ENCODE measurements around the gene MS4A15.
"Not testable (repeated sequence)": the region's sequence is repeated elsewhere in the genome, so short reads cannot be mapped to it uniquely, and the experiment has no call there.

The MS4A15 gene
- 0 reads per million in 4 experiments for total RNA-seq

GRCh38 chr11:60756307-60757032 is at the start of gene MS4A15:
Gene MS4A15, plus strand, starts transcription at chr11:60756867. Its CDS starts 6,867 bp downstream, at chr11:60763734.
- DNase-seq: no peak

DNA sequence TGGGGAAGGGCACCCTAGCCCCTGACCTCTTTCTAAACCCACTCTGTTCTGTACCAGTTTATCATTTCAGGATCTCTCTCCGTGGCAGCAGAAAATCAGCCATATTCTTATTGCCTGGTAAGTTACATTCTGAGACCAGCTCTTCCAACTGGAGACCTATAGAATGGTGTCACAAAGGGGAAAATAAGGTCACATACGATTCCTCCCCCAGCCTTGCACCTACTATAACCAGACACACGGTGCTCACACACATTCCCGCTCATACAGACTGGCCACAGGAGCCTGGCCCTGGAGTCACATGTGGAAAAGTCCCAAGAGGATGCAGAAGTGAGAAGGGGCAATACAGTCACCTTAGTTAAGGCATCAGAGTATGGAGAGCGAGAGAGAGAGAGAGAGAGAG is 49.7 kb upstream of the MS4A15 start:
- DNase-seq: no peak

- DNase-seq: no peak
Observed at GRCh38 chr11:60710482-60710881, 46.2 kb upstream of the MS4A15 start.

GRCh38 chr11:60711276-60711675 is 45.4 kb upstream of the MS4A15 start:
- DNase-seq: no peak

- DNase-seq: not testable (repeated sequence)
Observed at GRCh38 chr11:60713423-60713822, 43.2 kb upstream of the MS4A15 start.

- DNase-seq: no peak
Observed at GRCh38 chr11:60717956-60718355, 38.7 kb upstream of the MS4A15 start.

DNA sequence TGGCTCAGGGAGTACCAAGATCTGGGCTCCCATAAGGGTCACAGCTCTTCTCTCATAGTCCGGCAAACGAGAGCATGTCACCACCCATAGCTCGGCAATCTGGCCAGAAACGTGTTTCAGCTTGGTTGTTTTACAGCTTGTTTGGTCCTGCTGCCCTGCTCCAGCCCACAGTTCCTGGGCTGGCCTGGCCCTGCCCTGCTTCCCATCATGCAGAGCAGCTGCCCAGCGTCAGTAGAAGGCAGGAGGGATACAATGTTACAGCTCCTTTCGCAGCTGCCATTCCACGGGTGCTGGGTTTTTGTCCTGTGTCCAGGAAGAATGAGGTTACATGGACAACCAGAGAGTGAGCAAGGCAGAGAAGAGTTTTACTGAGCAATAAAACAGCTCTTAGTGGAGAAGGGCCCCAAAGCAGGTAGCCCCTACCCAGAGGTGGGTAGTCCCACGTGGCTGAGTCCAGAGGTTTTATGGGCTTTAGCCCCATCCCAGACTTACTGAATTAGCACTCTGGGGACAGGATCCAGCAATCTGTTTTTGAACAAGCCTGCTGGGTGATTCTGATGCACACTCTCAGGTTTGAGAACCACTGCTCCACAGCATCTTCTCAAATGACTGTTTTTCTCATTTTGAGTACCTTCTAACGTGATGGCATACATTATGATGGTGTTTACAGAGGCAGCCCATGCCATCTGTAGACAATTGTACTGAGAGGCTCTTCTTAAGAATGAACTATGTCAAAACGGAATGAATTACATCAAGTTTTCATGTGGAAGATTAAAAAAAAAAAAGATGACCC is 37.9 kb upstream of the MS4A15 start:
- no peak for DNase-seq

DNA sequence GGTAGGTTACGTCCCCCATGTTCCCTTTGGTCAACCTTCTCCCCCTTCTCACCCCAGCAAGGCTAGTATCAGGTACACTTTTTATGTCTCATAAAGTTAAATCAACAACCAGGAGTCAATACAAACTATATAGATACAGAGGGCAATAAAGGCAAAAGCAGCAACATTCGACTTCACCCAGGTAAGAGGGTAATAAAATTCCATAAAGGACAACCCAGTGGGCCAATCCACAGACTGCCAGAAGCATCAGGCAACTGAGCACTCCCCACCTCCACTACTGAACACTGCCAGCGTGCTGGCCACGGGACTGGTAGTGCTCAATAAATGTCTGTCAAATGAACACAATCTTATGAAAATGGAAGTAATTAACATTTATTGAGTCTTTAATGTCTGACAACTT is 37.3 kb upstream of the MS4A15 start:
- no peak for DNase-seq

GRCh38 chr11:60720460-60720859 is 36.2 kb upstream of the MS4A15 start:
- DNase-seq: no peak

GRCh38 chr11:60724420-60724819 is 32.2 kb upstream of the MS4A15 start, which contains the start of gene MS4A18:
Gene MS4A18, plus strand, starts transcription at chr11:60724720.
- DNase-seq: no peak

DNA sequence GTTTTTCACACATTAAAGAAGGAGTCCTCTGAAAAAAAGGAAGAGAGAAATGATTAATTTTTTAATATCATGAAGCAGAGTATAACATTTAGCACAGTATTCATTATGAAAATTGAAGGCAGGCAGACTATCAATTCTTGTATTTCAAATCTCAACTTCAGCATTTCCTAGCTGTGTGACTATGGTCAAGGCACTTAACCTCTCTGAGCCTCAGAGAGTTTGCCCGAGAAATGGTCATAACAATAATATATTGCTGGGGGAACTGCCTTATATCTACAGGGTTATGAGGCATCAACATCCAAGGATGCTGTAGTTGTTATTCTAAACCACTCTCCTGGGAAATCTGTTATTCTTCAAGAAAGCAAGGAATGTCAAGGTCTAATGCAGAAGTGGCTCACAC is 31.1 kb upstream of the MS4A15 start:
- DNase-seq: no peak

GRCh38 chr11:60731586-60731985 is 25.1 kb upstream of the MS4A15 start:
- DNase-seq: no peak

- no peak for DNase-seq
Observed at GRCh38 chr11:60734279-60734678, 22.4 kb upstream of the MS4A15 start.

DNA sequence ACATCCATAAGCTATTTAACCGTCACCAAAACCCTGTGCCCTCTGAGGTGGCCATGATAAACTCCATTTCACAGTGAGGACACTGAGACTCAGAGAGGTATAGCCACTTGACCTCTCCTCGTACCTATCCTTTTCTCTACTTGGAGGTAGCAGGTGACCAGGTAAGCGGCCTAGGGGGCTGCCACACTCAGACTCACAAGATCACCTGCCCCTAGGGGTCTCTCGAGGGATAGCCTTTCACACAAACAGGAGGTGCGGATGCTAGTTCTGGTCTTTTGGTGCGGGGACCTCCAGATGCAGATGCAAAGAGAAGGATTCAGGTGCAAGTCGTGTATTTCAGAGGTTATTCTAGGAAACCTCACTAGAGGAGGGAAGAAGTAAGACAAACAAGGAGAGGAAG is 17.6 kb upstream of the MS4A15 start:
- DNase-seq: no peak

DNA sequence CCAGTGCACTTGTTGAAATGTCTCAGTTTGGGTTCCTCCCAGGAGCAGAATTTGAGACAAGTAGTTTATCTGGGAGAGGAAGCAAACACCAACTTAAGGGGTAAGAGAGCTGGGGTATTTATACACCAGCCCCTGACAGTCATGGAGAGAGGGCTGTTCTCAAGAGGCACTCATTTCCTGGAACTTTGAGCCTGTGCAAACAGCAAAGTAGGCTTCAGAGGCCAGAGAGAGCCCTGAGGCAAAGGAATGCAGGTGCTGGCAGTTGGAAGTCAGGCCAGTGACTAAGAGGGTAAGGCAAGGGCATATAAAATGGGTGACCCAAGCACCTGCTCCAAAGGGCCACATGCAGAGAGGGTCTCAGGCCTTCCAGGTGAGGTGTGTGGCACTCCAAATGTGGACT is 16.1 kb upstream of the MS4A15 start:
- no peak for DNase-seq

DNA sequence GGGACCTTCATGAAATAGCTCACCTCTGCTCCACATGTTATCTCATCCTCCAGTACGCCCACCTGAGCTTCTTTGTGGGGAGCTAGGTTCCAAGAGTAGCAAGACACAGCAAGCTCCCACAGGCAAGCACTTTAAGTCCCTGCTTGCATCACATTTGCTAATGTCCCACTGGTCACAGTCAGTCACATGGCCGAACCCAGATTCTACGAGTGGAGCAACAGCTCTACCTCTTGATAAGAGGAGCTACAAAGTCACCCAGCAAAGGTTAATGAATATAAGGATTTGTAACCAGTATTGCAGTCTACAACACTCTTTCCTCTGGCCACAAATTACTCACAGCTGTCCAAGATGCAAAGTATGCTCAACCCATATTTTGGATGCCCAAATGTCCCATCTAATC is 15.2 kb upstream of the MS4A15 start:
- DNase-seq: no peak

GRCh38 chr11:60743058-60743457 is 13.6 kb upstream of the MS4A15 start:
- DNase-seq: no peak

- no peak for DNase-seq
Observed at GRCh38 chr11:60744114-60744513, 12.6 kb upstream of the MS4A15 start.

DNA sequence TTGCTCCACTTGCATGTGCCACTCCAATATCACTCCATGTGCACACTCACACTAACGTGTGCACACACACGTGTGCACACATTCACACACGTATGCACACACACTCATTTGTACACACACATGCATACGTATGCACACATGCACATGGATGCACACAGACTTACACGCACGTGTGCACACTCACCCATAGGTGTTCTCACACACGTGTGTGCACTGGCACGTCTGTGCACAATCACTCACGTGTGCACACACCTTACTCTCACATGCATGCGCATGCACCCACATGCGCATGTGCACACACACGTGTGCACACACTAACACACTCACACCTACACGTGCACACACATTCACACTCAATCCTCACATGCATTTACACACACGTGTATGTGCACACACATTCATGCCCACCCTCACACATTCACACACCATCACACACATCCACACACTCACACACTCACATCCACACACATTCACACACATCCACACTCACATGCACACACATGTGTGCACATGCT is 9.3 kb upstream of the MS4A15 start:
- no peak for DNase-seq

- no peak for DNase-seq
Observed at GRCh38 chr11:60748225-60748624, 8.4 kb upstream of the MS4A15 start.

DNA sequence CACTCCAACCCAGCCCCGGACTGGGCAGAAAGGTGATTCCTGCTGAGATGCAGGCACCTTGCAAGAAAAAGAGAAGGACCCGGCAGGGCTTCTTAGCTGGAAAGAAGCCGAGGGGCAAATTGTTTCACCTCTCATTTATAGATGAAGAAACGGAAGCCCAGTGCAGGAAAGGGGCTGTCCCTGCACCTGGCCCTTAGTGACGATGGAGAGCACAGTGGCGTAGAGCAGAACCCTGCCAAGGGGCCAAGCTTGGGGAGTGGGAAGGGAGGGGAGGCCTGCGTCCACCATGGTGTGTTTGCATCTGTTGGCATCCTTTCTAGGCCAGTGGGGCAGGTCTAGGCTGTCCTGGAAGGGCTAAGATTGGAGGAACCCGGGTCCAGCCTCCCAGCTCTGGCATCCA is 7.8 kb upstream of the MS4A15 start:
- DNase-seq: no peak

DNA sequence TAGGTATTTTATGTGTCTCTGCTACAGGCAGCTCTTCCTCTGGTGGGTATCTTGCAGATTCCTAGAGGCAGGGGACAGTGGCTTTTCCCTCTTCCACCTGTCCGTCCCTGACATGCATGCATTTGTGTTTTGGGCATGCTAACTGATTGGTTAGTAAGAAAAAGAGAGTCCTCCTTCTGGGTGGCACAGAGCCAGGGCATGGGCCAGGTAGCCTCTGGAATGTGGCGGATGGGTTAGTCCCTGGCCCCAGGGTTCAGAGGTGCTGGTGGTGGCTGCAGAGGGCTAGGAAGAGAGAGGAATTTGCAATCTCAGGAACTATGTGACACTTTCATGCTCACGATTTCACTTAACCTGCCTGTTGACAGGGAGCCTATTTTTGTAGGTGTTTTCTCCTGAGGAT is 5.8 kb upstream of the MS4A15 start:
- DNase-seq: no peak

- no peak for DNase-seq
Observed at GRCh38 chr11:60753309-60753708, 3.4 kb upstream of the MS4A15 start.

- DNase-seq: no peak
Observed at GRCh38 chr11:60754887-60755286, 1.8 kb upstream of the MS4A15 start.
